Measurements from ENCODE around the gene PITHD1. TPM values are rescaled to one million over a fixed set of nuclear protein-coding genes. Genes with fewer than 3 reads are reported as not detected.
"Not testable (repeated sequence)": the region's sequence is repeated elsewhere in the genome, so short reads cannot be mapped to it uniquely, and the experiment has no call there.

The PITHD1 gene
- total RNA-seq, 1 donor from 2014 or later = 32.9 TPM

GRCh38 chr1:23796466-23797271, 18.5 kb downstream of the PITHD1 start:
- ATAC-seq (no peak), DNase-seq (ENCODE audit: low spot score) (no peak)

GRCh38 chr1:23797478-23798448, 19.5 kb downstream of the PITHD1 start:
- no peak for DNase-seq (ENCODE audit: low spot score)

GRCh38 chr1:23798662-23799142, 20.5 kb downstream of the PITHD1 start:
- DNase-seq (ENCODE audit: low spot score) = no peak
- no peak for ATAC-seq

More at GRCh38 chr1:23797478-23798448, 19.5 kb downstream of the PITHD1 start:
- no peak for ATAC-seq

GRCh38 chr1:23799255-23799569, 21.0 kb downstream of the PITHD1 start:
- no peak for DNase-seq (ENCODE audit: low spot score)
- no peak for ATAC-seq

GRCh38 chr1:23799570-23800399, 21.6 kb downstream of the PITHD1 start:
- ATAC-seq (peak; percentile 73), DNase-seq (ENCODE audit: low spot score) (peak; percentile 90)

GRCh38 chr1:23800400-23801337, 22.5 kb downstream of the PITHD1 start, which contains the start of gene GALE:
Gene GALE, minus strand, starts transcription at chr1:23800754. Its CDS starts 1,747 bp downstream, at chr1:23799007.
- ATAC-seq (peak; percentile 82), DNase-seq (ENCODE audit: low spot score) (peak; percentile 99)

- DNase-seq (ENCODE audit: low spot score) (peak; percentile 78), ATAC-seq (peak; percentile 46)
Measured at GRCh38 chr1:23801338-23801748, 23.1 kb downstream of the PITHD1 start.

- ATAC-seq = peak; percentile 14
- peak; percentile 80 for DNase-seq (ENCODE audit: low spot score)
Measured at GRCh38 chr1:23801876-23802275, 23.7 kb downstream of the PITHD1 start.

- DNase-seq (ENCODE audit: low spot score); ATAC-seq: not testable (repeated sequence)
Measured at GRCh38 chr1:23802809-23803342, 24.7 kb downstream of the PITHD1 start.

- ATAC-seq = no peak
- DNase-seq (ENCODE audit: low spot score) = no peak
Measured at GRCh38 chr1:23803674-23804073, 25.5 kb downstream of the PITHD1 start.

GRCh38 chr1:23804183-23804835, 26.1 kb downstream of the PITHD1 start:
- ATAC-seq = no peak

GRCh38 chr1:23805025-23805424, 26.8 kb downstream of the PITHD1 start:
- DNase-seq (ENCODE audit: low spot score) (no peak), ATAC-seq (no peak)

More at GRCh38 chr1:23804183-23804835, 26.1 kb downstream of the PITHD1 start:
- DNase-seq (ENCODE audit: low spot score) = no peak

- no peak for ATAC-seq
Measured at GRCh38 chr1:23806280-23806679, 28.1 kb downstream of the PITHD1 start.

GRCh38 chr1:23807453-23807852, 29.2 kb downstream of the PITHD1 start:
- ATAC-seq (no peak), DNase-seq (ENCODE audit: low spot score) (no peak)

More at GRCh38 chr1:23806280-23806679, 28.1 kb downstream of the PITHD1 start:
- no peak for DNase-seq (ENCODE audit: low spot score)

- ATAC-seq = peak; percentile 97
Measured at GRCh38 chr1:23809751-23810171, 31.5 kb downstream of the PITHD1 start.

GRCh38 chr1:23810818-23811540, 32.8 kb downstream of the PITHD1 start:
- ATAC-seq (peak; percentile 60), DNase-seq (ENCODE audit: low spot score) (no peak)

More at GRCh38 chr1:23809751-23810171, 31.5 kb downstream of the PITHD1 start:
- DNase-seq (ENCODE audit: low spot score) = peak; percentile 85

- DNase-seq (ENCODE audit: low spot score) (no peak), ATAC-seq (no peak)
Measured at GRCh38 chr1:23814016-23814415, 35.8 kb downstream of the PITHD1 start.

- DNase-seq (ENCODE audit: low spot score) = no peak
- ATAC-seq = no peak
Measured at GRCh38 chr1:23816361-23816760, 38.1 kb downstream of the PITHD1 start.

All from left lobe of liver (tissue), 2 donors.